Liver (tissue), 3 donors: ENCODE data around the gene EFCAB12.

Experiments
- FOXA1 ChIP-seq: IDR thresholded peaks from 2 replicates; pipeline ENCODE4 v1.6.1; 2016; ENCODE audit warnings: antibody characterized with exemption
- GABPA ChIP-seq, 2 donors: IDR thresholded peaks in 1 of 2; conservative IDR thresholded peaks in 1 of 2; 2 replicates each; pipeline ENCODE4 v1.6.1; 2016; ENCODE audit warnings: antibody characterized with exemption in 2 of 2, mild to moderate bottlenecking in 1 of 2, moderate library complexity in 1 of 2
- JUND ChIP-seq, 2 donors: IDR thresholded peaks; 2 replicates each; pipeline ENCODE4 v1.6.1; 2016; ENCODE audit warnings: antibody characterized with exemption in 2 of 2
- RAD21 ChIP-seq, 2 donors: IDR thresholded peaks; 2 replicates each; pipeline ENCODE4 v1.6.1; 2016; ENCODE audit warnings: antibody characterized with exemption in 2 of 2, mild to moderate bottlenecking in 2 of 2
- SP1 ChIP-seq: IDR thresholded peaks from 2 replicates; pipeline ENCODE4 v1.6.1; 2018; ENCODE audit warnings: antibody characterized with exemption, mild to moderate bottlenecking
- TAF1 ChIP-seq: conservative IDR thresholded peaks from 2 replicates; pipeline ENCODE4 v1.6.1; 2016; ENCODE audit warnings: antibody characterized with exemption, mild to moderate bottlenecking
- YY1 ChIP-seq: IDR thresholded peaks from 2 replicates; pipeline ENCODE4 v1.6.1; 2016; ENCODE audit warnings: antibody characterized with exemption, mild to moderate bottlenecking
- TF ChIP-seq, protein P1 (sequence below): fragments of 150-350 bp; IDR thresholded peaks from 2 replicates; pipeline ENCODE4 v1.5.1; 2017; ENCODE audit warnings: improper control_type of control experiment, low read depth, low read length; ENCODE audit not compliant: missing input control
- TF ChIP-seq, protein P2 (sequence below): IDR thresholded peaks from 2 replicates; pipeline ENCODE4 v1.6.1; 2016; ENCODE audit warnings: antibody characterized with exemption
- TF ChIP-seq, protein P3 (sequence below): IDR thresholded peaks from 2 replicates; pipeline ENCODE4 v1.6.1; 2016; ENCODE audit warnings: antibody characterized with exemption, mild to moderate bottlenecking
- donor health status: healthy.
- donor health status: healthy.

DNA sequence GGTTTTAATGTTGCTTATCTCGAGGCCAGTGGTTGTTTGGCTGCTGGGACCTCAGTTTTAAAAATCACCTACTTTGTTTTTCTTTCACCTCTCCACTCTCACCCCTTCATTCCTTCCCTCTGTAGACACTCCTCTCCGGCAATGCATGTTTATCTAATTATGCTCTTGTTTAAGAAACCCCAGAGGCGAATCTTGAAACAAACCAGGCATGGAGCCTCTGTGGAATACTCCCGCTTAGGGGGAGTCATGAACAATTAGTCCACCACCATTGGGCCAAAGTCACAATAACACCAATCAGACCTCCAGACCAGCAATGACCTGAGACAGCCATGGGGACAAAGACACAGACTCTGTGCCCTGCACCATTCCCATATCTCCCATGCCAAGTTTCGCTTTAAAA, 53.3 kb downstream of the EFCAB12 start:
- TF ChIP-seq, protein P1, sequence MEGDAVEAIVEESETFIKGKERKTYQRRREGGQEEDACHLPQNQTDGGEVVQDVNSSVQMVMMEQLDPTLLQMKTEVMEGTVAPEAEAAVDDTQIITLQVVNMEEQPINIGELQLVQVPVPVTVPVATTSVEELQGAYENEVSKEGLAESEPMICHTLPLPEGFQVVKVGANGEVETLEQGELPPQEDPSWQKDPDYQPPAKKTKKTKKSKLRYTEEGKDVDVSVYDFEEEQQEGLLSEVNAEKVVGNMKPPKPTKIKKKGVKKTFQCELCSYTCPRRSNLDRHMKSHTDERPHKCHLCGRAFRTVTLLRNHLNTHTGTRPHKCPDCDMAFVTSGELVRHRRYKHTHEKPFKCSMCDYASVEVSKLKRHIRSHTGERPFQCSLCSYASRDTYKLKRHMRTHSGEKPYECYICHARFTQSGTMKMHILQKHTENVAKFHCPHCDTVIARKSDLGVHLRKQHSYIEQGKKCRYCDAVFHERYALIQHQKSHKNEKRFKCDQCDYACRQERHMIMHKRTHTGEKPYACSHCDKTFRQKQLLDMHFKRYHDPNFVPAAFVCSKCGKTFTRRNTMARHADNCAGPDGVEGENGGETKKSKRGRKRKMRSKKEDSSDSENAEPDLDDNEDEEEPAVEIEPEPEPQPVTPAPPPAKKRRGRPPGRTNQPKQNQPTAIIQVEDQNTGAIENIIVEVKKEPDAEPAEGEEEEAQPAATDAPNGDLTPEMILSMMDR: no peak
- TF ChIP-seq GABPA (IDR thresholded peaks at IDR 0.05 in 1 of 2, conservative IDR thresholded peaks at IDR 0.05 in 1 of 2) (no peak), SP1 (no peak), TAF1 (no peak), JUND (IDR thresholded peaks at IDR 0.05) (no peak), YY1 (no peak), FOXA1 (no peak), RAD21 (IDR thresholded peaks at IDR 0.05) (no peak)
- TF ChIP-seq, protein P2, sequence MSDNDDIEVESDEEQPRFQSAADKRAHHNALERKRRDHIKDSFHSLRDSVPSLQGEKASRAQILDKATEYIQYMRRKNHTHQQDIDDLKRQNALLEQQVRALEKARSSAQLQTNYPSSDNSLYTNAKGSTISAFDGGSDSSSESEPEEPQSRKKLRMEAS: no peak
- TF ChIP-seq, protein P3, sequence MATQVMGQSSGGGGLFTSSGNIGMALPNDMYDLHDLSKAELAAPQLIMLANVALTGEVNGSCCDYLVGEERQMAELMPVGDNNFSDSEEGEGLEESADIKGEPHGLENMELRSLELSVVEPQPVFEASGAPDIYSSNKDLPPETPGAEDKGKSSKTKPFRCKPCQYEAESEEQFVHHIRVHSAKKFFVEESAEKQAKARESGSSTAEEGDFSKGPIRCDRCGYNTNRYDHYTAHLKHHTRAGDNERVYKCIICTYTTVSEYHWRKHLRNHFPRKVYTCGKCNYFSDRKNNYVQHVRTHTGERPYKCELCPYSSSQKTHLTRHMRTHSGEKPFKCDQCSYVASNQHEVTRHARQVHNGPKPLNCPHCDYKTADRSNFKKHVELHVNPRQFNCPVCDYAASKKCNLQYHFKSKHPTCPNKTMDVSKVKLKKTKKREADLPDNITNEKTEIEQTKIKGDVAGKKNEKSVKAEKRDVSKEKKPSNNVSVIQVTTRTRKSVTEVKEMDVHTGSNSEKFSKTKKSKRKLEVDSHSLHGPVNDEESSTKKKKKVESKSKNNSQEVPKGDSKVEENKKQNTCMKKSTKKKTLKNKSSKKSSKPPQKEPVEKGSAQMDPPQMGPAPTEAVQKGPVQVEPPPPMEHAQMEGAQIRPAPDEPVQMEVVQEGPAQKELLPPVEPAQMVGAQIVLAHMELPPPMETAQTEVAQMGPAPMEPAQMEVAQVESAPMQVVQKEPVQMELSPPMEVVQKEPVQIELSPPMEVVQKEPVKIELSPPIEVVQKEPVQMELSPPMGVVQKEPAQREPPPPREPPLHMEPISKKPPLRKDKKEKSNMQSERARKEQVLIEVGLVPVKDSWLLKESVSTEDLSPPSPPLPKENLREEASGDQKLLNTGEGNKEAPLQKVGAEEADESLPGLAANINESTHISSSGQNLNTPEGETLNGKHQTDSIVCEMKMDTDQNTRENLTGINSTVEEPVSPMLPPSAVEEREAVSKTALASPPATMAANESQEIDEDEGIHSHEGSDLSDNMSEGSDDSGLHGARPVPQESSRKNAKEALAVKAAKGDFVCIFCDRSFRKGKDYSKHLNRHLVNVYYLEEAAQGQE: no peak
